Measurements from ENCODE around the gene GNAI2.

DNA sequence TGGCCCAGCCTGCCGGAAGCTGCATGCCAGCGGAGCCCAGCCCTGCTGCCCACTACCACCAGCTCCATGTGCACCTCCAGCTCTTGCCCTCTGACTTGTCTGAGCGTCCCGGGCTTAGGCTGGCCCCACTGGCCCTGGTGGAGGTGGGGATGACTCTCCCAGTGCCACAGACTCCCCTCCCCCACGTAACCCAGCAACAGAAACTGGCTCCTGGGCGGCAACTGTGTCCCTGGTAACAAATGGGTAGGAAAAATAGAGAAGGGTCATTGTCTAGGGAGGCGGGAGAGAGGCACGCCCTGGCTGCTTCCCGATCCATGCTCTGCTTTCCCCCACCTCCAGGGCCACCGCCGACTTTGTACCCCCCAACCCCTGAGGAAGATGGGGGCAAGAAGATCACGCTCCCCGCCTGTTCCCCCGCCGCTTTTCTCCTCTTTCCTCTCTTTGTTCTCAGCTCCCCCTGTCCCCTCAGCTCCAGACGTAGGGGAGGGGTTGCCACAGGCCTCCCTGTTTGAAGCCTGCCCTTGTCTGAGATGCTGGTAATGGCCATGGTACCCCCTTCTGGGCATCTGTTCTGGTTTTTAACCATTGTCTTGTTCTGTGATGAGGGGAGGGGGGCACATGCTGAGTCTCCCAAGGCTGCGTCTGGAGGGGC is 22.2 kb downstream of the GNAI2 start:
- TF ChIP-seq, protein P1, sequence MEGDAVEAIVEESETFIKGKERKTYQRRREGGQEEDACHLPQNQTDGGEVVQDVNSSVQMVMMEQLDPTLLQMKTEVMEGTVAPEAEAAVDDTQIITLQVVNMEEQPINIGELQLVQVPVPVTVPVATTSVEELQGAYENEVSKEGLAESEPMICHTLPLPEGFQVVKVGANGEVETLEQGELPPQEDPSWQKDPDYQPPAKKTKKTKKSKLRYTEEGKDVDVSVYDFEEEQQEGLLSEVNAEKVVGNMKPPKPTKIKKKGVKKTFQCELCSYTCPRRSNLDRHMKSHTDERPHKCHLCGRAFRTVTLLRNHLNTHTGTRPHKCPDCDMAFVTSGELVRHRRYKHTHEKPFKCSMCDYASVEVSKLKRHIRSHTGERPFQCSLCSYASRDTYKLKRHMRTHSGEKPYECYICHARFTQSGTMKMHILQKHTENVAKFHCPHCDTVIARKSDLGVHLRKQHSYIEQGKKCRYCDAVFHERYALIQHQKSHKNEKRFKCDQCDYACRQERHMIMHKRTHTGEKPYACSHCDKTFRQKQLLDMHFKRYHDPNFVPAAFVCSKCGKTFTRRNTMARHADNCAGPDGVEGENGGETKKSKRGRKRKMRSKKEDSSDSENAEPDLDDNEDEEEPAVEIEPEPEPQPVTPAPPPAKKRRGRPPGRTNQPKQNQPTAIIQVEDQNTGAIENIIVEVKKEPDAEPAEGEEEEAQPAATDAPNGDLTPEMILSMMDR (IDR thresholded peaks at IDR 0.05; ENCODE audit: low read depth, low read length, poor library complexity, severe bottlenecking), result no peak
- no peak for TF ChIP-seq EZH2phosphoT487 (IDR thresholded peaks at IDR 0.05; ENCODE audit: borderline replicate concordance, low read length)
